BLaER1 treated with 17β-estradiol and CSF1 and Interleukin-3, amounts not matched to agents 10 nM and 100 nM (cell line): Measurements from ENCODE around the gene E2F1.
"Not testable (repeated sequence)": the region's sequence is repeated elsewhere in the genome, so short reads cannot be mapped to it uniquely, and the experiment has no call there.

ENCODE experiments used
- H3K27ac ChIP-seq, 11 experiments: shearing (Covaris generic); formaldehyde crosslinking; 2 replicates each; pipeline ENCODE4 v1.8.1; 2022
- H3K27me3 ChIP-seq, 11 experiments: shearing (Covaris generic); formaldehyde crosslinking; 2 replicates each; pipeline ENCODE4 v1.8.1; 2022
- H3K36me3 ChIP-seq, 11 experiments: shearing (Covaris generic); formaldehyde crosslinking; 2 replicates each; pipeline ENCODE4 v1.8.1; 2022
- H3K4me1 ChIP-seq, 10 experiments: shearing (Covaris generic); formaldehyde crosslinking; 2 replicates each; pipeline ENCODE4 v1.8.1; 2022
- H3K4me2 ChIP-seq, 11 experiments: shearing (Covaris generic); formaldehyde crosslinking; 2 replicates each; pipeline ENCODE4 v1.8.1; 2022
- H3K4me3 ChIP-seq, 10 experiments: shearing (Covaris generic); formaldehyde crosslinking; 2 replicates each; pipeline ENCODE4 v1.8.1; 2022
- H3K9ac ChIP-seq, 11 experiments: shearing (Covaris generic); formaldehyde crosslinking; 2 replicates each; pipeline ENCODE4 v1.8.1; 2022
- H3K9me3 ChIP-seq, 11 experiments: shearing (Covaris generic); formaldehyde crosslinking; replicated peaks in 1 of 11; 2 replicates each; pipeline ENCODE4 v1.8.1; 2022
- H4K20me1 ChIP-seq, 11 experiments: shearing (Covaris generic); formaldehyde crosslinking; 2 replicates each; pipeline ENCODE4 v1.8.1; 2022
- Cebpa-rat ChIP-seq, 11 experiments: shearing (Covaris generic); IDR thresholded peaks; 2 replicates each; pipeline ENCODE4 v1.8.1; 2022

Gene E2F1

DNA sequence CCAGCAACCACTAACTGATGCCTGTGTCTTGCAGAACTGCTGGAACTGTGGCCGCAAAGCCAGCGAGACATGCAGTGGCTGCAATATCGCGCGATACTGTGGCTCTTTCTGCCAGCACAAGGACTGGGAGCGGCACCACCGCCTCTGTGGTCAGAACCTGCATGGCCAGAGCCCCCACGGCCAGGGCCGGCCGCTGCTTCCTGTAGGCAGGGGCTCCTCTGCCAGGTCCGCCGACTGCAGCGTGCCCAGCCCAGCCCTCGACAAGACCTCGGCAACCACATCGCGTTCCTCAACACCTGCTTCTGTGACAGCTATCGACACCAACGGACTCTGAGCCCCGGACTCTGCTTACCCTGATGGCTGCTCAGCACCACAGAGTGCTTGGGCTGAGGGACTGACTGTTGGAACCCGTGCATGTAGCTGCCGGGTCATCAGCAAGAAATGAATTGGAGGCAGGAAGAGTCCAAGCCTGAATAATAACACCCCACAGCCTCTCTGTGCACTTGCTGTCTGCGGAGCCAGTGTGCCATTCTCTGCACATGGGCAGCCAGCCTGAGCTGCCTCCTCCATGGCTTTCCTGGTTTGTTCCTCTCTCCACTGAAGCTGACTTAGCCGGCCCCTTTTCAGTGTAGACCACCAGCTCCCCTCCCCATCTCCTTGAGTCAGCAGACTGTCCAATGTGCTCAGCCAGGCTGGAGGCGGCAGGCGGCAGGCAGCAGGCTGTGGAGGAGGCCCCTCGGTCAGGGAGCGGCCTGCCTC lies 41.7 kb downstream of the E2F1 start:
- Histone ChIP-seq H3K9ac (no peak overlapping the region), H4K20me1 (peaks cover 0 to 31% (median 11%) of the 10 kb centered on the region in 11 experiments; a peak in 9 of 22 replicates), H3K9me3 (no peaks in the 10 kb centered on the region), H3K27me3 (no peaks in the 10 kb centered on the region), H3K4me2 (no peak overlapping the region), H3K36me3 (peaks cover 54 to 84% (median 64%) of the 10 kb centered on the region in 11 experiments), H3K27ac (no peak overlapping the region), H3K4me1 (peaks cover 0 to 26% (median 20%) of the 10 kb centered on the region in 10 experiments; a peak in 15 of 20 replicates), H3K4me3 (no peak overlapping the region)
- no peak for TF ChIP-seq Cebpa-rat (IDR thresholded peaks at IDR 0.05)

DNA sequence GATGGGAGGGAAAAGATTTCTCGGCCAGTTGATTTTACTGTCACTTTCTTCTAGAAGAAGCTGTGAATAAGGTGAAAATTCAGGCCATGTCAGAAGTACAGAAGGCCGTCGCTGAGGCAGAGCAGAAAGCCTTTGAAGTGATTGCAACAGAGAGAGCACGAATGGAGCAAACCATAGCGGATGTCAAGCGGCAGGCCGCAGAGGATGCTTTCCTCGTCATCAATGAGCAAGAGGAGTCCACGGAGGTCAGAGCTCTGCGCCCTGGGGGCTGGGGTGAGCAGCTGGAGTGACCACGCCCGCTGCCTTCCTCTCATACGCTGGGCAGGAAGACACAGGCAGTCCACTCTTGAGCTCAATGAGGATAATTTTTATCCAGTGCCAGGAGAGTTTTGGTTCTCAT lies 45.9 kb downstream of the E2F1 start:
- H3K4me1 ChIP-seq: no peaks in the 10 kb centered on the region
- H3K9me3 ChIP-seq: no peaks in the 10 kb centered on the region
- H3K4me3 ChIP-seq: no peak overlapping the region
- no peak for TF ChIP-seq Cebpa-rat (IDR thresholded peaks at IDR 0.05)
- no peak overlapping the region for H3K27ac ChIP-seq
- H3K9ac ChIP-seq: no peak overlapping the region
- H3K27me3 ChIP-seq: no peaks in the 10 kb centered on the region
- peaks cover 71 to 97% (median 82%) of the 10 kb centered on the region in 11 experiments for H3K36me3 ChIP-seq
- H4K20me1 ChIP-seq: peaks cover 0 to 11% (median 0%) of the 10 kb centered on the region in 11 experiments; a peak in 3 of 22 replicates
- H3K4me2 ChIP-seq: no peak overlapping the region

DNA sequence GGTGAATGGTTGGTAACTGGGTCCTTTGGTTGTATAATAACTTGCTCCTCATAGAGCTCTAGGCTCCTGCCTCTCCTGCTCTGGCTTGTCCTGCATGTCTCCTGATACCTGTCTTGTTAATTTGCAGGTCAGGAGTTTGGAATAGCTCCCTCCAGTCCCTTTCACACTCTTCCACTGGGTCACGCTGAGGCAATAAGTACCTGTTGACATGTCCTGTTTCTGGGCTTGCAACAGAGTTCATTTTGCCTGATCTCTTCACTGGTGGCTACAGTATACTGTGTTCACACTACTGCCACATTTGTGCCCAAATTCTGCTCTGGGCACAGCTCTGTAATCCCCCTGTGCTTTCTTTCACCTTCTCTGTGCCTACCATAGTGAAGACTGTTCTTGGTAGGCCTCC lies 49.4 kb downstream of the E2F1 start:
- Histone ChIP-seq H3K4me3 (no peak overlapping the region), H3K27ac (no peak overlapping the region), H3K4me2 (no peak overlapping the region), H4K20me1 (no peaks in the 10 kb centered on the region; a peak in 1 of 22 replicates), H3K27me3 (no peaks in the 10 kb centered on the region), H3K9me3 (no peaks in the 10 kb centered on the region), H3K36me3 (peaks cover 67 to 100% (median 83%) of the 10 kb centered on the region in 11 experiments), H3K4me1 (no peaks in the 10 kb centered on the region), H3K9ac (no peak overlapping the region)
- no peak for TF ChIP-seq Cebpa-rat (IDR thresholded peaks at IDR 0.05)

DNA sequence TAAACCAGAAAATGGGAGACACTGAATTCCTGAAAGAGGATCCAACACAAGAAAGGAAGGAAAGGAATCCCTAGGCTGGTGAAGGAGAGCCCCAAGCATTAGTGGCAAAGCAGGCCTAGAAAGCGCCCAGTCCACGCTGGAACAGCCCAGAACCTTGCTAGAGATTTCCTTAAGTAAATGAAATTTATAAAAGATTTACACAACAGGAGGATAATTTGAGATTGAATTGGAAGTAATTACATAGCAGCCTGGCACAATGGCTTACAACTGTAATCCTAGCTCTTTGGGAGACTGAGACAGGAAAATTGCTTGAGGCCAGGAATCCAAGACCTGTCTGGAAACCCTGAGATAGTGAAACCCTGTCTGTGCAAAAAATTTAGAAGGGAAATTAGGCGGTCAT lies 50.8 kb downstream of the E2F1 start:
- no peak overlapping the region; a peak in 1 of 22 replicates for H3K9ac ChIP-seq
- H3K27ac ChIP-seq: no peak overlapping the region
- no peaks in the 10 kb centered on the region for H3K27me3 ChIP-seq
- no peak for TF ChIP-seq Cebpa-rat (IDR thresholded peaks at IDR 0.05)
- no peak overlapping the region for H3K4me3 ChIP-seq
- H3K9me3 ChIP-seq: no peaks in the 10 kb centered on the region
- no peaks in the 10 kb centered on the region for H3K4me1 ChIP-seq
- H3K4me2 ChIP-seq: no peak overlapping the region
- 0 out of 22 replicates have a peak, but pooled peaks cover 0 to under 1% (median 0%) of the 10 kb centered on the region in 11 experiments for H4K20me1 ChIP-seq
- peaks cover 69 to 100% (median 80%) of the 10 kb centered on the region in 11 experiments for H3K36me3 ChIP-seq

DNA sequence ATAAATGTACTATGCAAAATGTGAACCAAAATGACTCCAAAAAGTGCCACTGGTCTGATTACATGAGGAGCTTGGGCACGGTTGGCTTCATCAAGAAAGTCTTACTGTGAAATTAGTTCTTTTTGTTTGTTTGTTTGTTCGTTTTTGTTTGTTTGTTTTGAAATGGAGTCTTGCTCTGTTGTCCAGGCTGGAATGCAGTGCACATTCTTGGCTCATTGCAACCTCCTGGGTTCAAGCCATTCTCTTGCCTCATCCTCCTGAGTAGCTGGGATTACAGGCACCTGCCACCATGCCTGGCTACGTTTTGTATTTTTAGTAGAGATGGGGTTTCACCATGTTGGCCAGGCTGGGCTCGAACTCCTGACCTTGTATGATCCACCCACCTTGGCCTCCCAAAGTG lies 54.3 kb downstream of the E2F1 start:
- H3K4me2 ChIP-seq, H3K4me1 ChIP-seq, H3K4me3 ChIP-seq, H3K9ac ChIP-seq, H3K9me3 ChIP-seq, H3K27ac ChIP-seq, H4K20me1 ChIP-seq, H3K27me3 ChIP-seq: not testable (repeated sequence)
- H3K36me3 ChIP-seq: peaks cover 68 to 100% (median 86%) of the 10 kb centered on the region in 11 experiments

DNA sequence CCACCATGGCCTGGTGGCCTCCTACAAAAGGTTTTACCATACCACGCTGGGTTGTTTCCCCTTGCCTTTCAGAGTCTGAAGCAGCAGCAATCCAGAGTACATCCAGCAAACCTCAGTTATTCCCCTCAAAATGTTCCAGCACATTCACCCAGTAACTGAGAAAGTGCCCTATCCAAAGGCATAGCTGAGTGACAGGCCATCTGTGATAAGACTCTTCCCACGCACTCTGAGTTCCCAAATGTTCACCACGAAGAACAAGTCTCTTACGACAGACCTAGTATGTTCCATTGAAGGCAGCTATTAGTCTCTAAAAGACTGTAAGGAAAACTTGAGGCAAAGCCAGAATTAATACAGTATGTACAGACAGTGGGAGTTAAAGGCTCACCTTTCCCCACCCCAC lies 55.7 kb downstream of the E2F1 start:
- H3K27ac ChIP-seq: no peak overlapping the region
- TF ChIP-seq Cebpa-rat (IDR thresholded peaks at IDR 0.05): no peak

DNA sequence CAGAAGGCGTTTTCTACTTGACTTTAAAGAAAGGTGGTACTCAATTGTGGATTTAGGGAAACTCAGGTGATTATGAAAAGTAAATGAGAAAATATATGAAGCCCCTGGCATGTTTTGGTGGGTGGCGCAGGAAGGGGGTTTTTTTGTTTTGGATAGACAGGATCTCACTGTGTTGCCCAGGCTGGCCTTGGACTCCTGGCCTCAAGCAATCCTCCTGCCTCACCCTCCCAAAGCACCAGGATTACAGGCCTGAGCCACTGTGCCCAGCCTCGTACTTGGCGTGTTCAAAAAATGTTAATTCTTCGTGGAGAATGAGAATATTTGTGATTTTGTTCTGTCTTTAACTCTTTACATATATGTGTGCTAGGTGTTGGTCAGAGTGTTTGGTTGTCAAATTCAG lies 56.2 kb downstream of the E2F1 start:
- no peak overlapping the region for H3K27ac ChIP-seq
- H3K4me1 ChIP-seq: no peaks in the 10 kb centered on the region
- no peaks in the 10 kb centered on the region for H3K27me3 ChIP-seq
- H4K20me1 ChIP-seq: 0 out of 22 replicates have a peak, but pooled peaks cover 0 to 7% (median 0%) of the 10 kb centered on the region in 11 experiments
- no peak overlapping the region for H3K9ac ChIP-seq
- no peak overlapping the region for H3K4me3 ChIP-seq
- H3K9me3 ChIP-seq: no peaks in the 10 kb centered on the region
- no peak overlapping the region for H3K4me2 ChIP-seq
- peaks cover 80 to 100% (median 91%) of the 10 kb centered on the region in 11 experiments for H3K36me3 ChIP-seq
- TF ChIP-seq Cebpa-rat (IDR thresholded peaks at IDR 0.05): no peak

More for the DNA sequence above, 55.7 kb downstream of the E2F1 start:
- Histone ChIP-seq H3K36me3 (peaks cover 75 to 100% (median 90%) of the 10 kb centered on the region in 11 experiments), H3K4me3 (no peak overlapping the region), H3K9ac (no peak overlapping the region), H3K9me3 (no peaks in the 10 kb centered on the region), H3K4me1 (no peaks in the 10 kb centered on the region), H3K27me3 (no peaks in the 10 kb centered on the region), H3K4me2 (no peak overlapping the region), H4K20me1 (0 out of 22 replicates have a peak, but pooled peaks cover 0 to 7% (median 0%) of the 10 kb centered on the region in 11 experiments)

DNA sequence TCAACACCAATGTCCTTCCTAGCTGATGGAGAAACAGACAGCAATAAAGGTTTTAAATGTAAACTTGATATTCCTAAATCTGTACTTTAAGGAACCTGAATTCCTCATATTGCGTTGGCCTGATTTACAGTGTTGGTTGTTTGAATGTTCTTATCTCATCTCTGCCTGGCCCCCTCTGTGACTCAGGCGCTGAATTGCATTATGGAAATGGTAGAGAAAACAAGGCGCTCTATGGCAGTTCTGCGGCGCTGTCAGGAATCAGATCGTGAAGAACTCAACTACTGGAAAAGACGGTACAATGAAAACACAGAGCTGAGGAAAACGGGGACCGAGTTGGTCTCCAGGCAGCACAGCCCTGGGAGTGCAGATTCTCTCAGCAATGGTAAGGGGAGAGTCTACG lies 56.7 kb downstream of the E2F1 start:
- H3K4me2 ChIP-seq: no peak overlapping the region
- 0 out of 22 replicates have a peak, but pooled peaks cover 0 to 7% (median 0%) of the 10 kb centered on the region in 11 experiments for H4K20me1 ChIP-seq
- TF ChIP-seq Cebpa-rat (IDR thresholded peaks at IDR 0.05): no peak
- H3K27ac ChIP-seq: no peak overlapping the region
- no peaks in the 10 kb centered on the region for H3K27me3 ChIP-seq
- H3K4me3 ChIP-seq: no peak overlapping the region
- no peaks in the 10 kb centered on the region for H3K9me3 ChIP-seq
- H3K36me3 ChIP-seq: peaks cover 84 to 100% (median 93%) of the 10 kb centered on the region in 11 experiments
- no peak overlapping the region for H3K9ac ChIP-seq
- H3K4me1 ChIP-seq: no peaks in the 10 kb centered on the region

DNA sequence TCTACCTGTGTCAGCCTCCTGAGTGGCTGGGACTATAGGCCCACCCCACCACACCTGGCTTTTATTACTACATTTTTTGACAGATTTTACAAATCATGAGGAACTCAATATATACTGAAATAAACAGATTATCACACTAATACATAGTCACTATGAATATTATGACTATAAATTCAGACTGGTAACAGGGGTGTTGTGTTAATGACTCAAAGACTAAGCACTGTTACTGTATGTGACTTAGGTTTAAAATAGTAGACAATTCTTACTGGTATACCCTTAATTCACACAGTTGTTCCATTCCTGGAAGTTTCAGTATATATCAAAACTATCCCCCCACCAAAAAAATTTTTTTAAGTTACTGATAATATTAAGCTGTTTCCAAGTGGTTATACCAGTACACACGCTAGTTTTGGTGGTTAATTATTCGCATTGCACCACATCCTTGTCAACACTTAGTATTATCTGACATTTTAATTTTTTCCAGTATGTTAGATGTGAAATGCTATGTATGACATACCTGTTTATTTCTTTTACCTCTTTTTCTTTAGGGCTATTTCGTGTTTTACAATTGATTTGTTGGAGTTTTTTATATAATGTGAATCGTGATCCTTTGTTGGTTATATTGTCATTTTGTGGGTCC lies 58.5 kb downstream of the E2F1 start:
- Histone ChIP-seq H4K20me1 (0 out of 22 replicates have a peak, but pooled peaks cover 0 to 7% (median 0%) of the 10 kb centered on the region in 11 experiments), H3K4me3 (no peak overlapping the region), H3K4me2 (no peak overlapping the region), H3K36me3 (peaks cover 88 to 100% (median 97%) of the 10 kb centered on the region in 11 experiments), H3K9ac (no peak overlapping the region), H3K27me3 (no peaks in the 10 kb centered on the region), H3K4me1 (no peaks in the 10 kb centered on the region), H3K9me3 (no peaks in the 10 kb centered on the region), H3K27ac (no peak overlapping the region)
- TF ChIP-seq Cebpa-rat (IDR thresholded peaks at IDR 0.05): no peak
